Measurements from ENCODE around the gene CASK. TPM values are rescaled to one million over a fixed set of nuclear protein-coding genes. Genes with fewer than 3 reads are reported as not detected.

The CASK gene
- total and polyA plus RNA-seq, 9 of the 15 experiments (the other 6 are each of a cell fraction or from before 2014, with no cell fraction given), result 1.3 to 7.4 (median 5.2) TPM

- TF ChIP-seq ARID4B (CRISPR knock-in tag; IDR thresholded peaks at IDR 0.05) (no peak), XRCC5 (IDR thresholded peaks at IDR 0.05; ENCODE audit: low read depth, low read length) (no peak), ZNF445 (CRISPR knock-in tag; IDR thresholded peaks at IDR 0.05; ENCODE audit: low read depth) (no peak), SREBF2 (CRISPR knock-in tag; IDR thresholded peaks at IDR 0.05) (no peak)
These were observed 384.6 kb downstream of the CASK start (continued) for GRCh38 chrX:41538707-41539106.

GRCh38 chrX:41530085-41530484 lies 393.3 kb downstream of the CASK start:
- Histone ChIP-seq H3K36me3 (ENCODE audit: control insufficient read depth, insufficient read depth, low read length) (no peaks in the 10 kb centered on the region), H3K4me2 (ENCODE audit: insufficient read depth, low read length) (no peak overlapping the region), H3K4me3 (no peak overlapping the region), H3K27ac (ENCODE audit: extremely low read depth, low read depth, low read length) (no peak overlapping the region), H3K9ac (ENCODE audit: insufficient read depth in 1 of 2, low read depth in 2 of 2, low read length in 2 of 2) (no peak overlapping the region), H3K27me3 (ENCODE audit: control insufficient read depth in 2 of 2, insufficient read depth in 2 of 2, low read length in 2 of 2) (no peaks in the 10 kb centered on the region), H3K9me1 (ENCODE audit: control insufficient read depth, insufficient read depth, low read length) (no peaks in the 10 kb centered on the region), H2AFZ (ENCODE audit: low read depth, low read length) (no peak overlapping the region), H4K20me1 (replicated peaks; ENCODE audit: control insufficient read depth, insufficient read depth, low read length) (no peaks in the 10 kb centered on the region), H3K4me1 (replicated peaks in 1 of 2; ENCODE audit: control insufficient read depth in 2 of 2, insufficient read depth in 2 of 2, low read length in 2 of 2) (no peaks in the 10 kb centered on the region), H3K79me2 (ENCODE audit: control insufficient read depth, insufficient read depth, low read length) (no peaks in the 10 kb centered on the region), H3K9me3 (replicated peaks; ENCODE audit: control insufficient read depth, insufficient read depth, low read depth, low read length) (no peaks in the 10 kb centered on the region)
- intact Hi-C loops (cut with micrococcal nuclease), result no loop called here
- no TSS peak for BruUV-seq (replicated peaks)
- POLR2A ChIA-PET, result interaction anchor here (0.6 kb wide), 1 partner anchor 203 kb away, joined by 3 read pairs; no protein-coding TSS in a partner anchor
- no peak for FAIRE-seq
- ATAC-seq, result no peak
- CTCF ChIA-PET (ENCODE audit: low intra/inter-chr PET ratio), result no interaction called here
- in situ Hi-C loops (cut with MboI), result loop anchor here (25.0 kb wide), 1 partner anchor 407 kb away; no protein-coding TSS in a partner anchor
- peak; percentile 91 for TF ChIP-seq ZNF316 (IDR thresholded peaks at IDR 0.05)
- no peak for TF ChIP-seq BACH1 (tag; IDR thresholded peaks at IDR 0.05)
- TF ChIP-seq SRSF7 (optimal IDR thresholded peaks at IDR 0.05; ENCODE audit: low read depth, low read length), result no peak
- peak; percentile 90 for TF ChIP-seq MAFK (IDR thresholded peaks at IDR 0.05; ENCODE audit: low read length)
- TF ChIP-seq NR1H2 (CRISPR knock-in tag; IDR thresholded peaks at IDR 0.05), result no peak
- TF ChIP-seq MAFF (IDR thresholded peaks at IDR 0.05; ENCODE audit: low read length), result peak; percentile 83
- peak; percentile 83 for TF ChIP-seq C11orf30 (IDR thresholded peaks at IDR 0.05; ENCODE audit: low read depth)
- no peak for TF ChIP-seq PTTG1 (tag; IDR thresholded peaks at IDR 0.05; ENCODE audit: low read depth)
- TF ChIP-seq MAFG (tag; conservative IDR thresholded peaks at IDR 0.05), result peak; percentile 84
- no peak for TF ChIP-seq SNRNP70 (optimal IDR thresholded peaks at IDR 0.05; ENCODE audit: low read depth, low read length)
- DNase-seq (ENCODE audit: extremely low read depth in 1 of 4, low spot score in 3 of 4), result no peak
